Measurements from ENCODE around the gene PTPRN2. TPM values are rescaled to one million over a fixed set of nuclear protein-coding genes. Genes with fewer than 3 reads are reported as not detected.

PTPRN2 gene
- polyA plus RNA-seq, 1 experiment = 0.02 TPM

DNA sequence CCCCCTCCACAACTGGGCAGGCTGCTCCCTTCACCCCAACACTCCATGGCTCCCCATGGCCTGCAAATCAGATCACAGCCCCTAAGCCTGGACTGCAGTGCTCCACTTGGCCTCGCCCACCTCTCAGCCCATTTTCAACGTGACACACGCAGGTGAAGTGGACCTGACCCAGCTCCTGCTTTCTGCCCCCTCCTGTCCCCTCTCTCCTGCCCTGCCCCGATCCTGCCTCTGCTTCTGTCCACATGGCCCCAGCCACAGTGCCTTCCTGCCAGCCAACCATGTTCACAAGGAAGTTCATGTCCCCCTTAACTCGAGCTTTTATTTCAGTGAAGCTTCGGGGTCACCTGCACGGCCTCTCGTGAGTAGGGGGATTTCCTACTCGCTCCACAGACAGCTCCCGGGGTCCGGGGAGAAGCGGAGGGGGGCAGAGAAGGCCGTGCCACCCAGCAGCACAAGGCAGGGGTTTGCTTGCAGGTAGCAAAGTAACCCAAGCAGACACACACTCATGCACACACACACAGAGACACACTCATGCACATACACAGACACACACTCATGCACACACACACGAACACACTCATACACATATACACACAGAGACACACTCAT, 713.3 kb downstream of the PTPRN2 start:
- Histone ChIP-seq H3K9me3 (ENCODE audit: control insufficient read depth, insufficient read depth, low read length) (peaks cover 91% of the 10 kb centered on the region), H3K27me3 (ENCODE audit: control insufficient read depth, insufficient read depth, low read length) (no peaks in the 10 kb centered on the region), H3K4me3 (ENCODE audit: low read depth, low read length) (no peak overlapping the region), H3K27ac (ENCODE audit: low read depth, low read length) (no peak overlapping the region)
- TF ChIP-seq, protein P1, sequence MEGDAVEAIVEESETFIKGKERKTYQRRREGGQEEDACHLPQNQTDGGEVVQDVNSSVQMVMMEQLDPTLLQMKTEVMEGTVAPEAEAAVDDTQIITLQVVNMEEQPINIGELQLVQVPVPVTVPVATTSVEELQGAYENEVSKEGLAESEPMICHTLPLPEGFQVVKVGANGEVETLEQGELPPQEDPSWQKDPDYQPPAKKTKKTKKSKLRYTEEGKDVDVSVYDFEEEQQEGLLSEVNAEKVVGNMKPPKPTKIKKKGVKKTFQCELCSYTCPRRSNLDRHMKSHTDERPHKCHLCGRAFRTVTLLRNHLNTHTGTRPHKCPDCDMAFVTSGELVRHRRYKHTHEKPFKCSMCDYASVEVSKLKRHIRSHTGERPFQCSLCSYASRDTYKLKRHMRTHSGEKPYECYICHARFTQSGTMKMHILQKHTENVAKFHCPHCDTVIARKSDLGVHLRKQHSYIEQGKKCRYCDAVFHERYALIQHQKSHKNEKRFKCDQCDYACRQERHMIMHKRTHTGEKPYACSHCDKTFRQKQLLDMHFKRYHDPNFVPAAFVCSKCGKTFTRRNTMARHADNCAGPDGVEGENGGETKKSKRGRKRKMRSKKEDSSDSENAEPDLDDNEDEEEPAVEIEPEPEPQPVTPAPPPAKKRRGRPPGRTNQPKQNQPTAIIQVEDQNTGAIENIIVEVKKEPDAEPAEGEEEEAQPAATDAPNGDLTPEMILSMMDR (IDR thresholded peaks at IDR 0.05; ENCODE audit: low read depth, low read length) = no peak
- DNase-seq (ENCODE audit: low read depth, low spot score) = no peak
- ChIA-PET POLR2A (no interaction called here), CTCF (no interaction called here)

DNA sequence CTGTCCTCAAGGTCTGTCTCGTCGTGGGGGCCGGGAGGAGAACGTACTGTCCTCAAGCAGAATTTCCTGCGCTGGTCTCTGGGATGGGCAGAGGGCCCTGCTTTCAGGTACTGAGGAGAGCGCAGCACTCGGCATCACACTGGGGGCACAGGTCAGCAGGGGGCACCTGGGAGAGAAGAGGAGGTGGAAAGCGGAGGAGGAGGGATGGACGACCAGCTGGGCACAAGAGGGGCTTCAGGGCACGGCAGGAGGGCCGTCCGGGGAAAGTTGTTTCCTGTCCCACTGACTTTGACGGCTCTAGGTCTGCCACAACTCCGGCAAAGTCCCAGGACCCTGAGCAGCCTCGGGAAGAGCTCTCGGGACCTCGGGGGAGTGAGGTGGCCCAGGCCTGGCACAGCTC, 714.0 kb downstream of the PTPRN2 start:
- no peak for DNase-seq (ENCODE audit: low read depth, low spot score)
- Histone ChIP-seq H3K27ac (ENCODE audit: low read depth, low read length) (no peak overlapping the region), H3K27me3 (ENCODE audit: control insufficient read depth, insufficient read depth, low read length) (no peaks in the 10 kb centered on the region), H3K9me3 (ENCODE audit: control insufficient read depth, insufficient read depth, low read length) (peaks cover 88% of the 10 kb centered on the region), H3K4me3 (ENCODE audit: low read depth, low read length) (no peak overlapping the region)
- ChIA-PET CTCF (no interaction called here), POLR2A (no interaction called here)
- TF ChIP-seq, protein P1 (IDR thresholded peaks at IDR 0.05; ENCODE audit: low read depth, low read length) = no peak

DNA sequence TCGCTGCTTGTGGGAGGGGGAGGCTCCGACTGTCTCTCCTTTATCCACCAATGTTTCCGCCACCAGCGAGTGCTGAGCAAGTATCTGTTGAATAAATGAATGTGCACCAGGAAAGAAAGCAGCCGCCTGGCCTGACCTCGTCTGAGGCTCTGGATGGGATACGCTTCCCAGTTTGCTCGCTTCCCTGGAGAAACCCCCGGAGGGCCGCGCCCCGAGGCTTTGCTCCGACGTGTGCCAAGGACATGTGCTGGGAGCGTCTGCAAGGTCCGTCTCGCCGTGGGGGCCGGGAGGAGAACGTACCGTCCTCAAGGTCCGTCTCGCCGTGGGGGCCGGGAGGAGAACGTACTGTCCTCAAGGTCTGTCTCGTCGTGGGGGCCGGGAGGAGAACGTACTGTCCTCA, 714.4 kb downstream of the PTPRN2 start:
- no peak overlapping the region for H3K27ac ChIP-seq (ENCODE audit: low read depth, low read length)
- peaks cover 89% of the 10 kb centered on the region for H3K9me3 ChIP-seq (ENCODE audit: control insufficient read depth, insufficient read depth, low read length)
- ChIA-PET CTCF (no interaction called here), POLR2A (no interaction called here)
- no peak for DNase-seq (ENCODE audit: low read depth, low spot score)
- H3K4me3 ChIP-seq (ENCODE audit: low read depth, low read length) = no peak overlapping the region
- no peaks in the 10 kb centered on the region for H3K27me3 ChIP-seq (ENCODE audit: control insufficient read depth, insufficient read depth, low read length)
- TF ChIP-seq, protein P1 (IDR thresholded peaks at IDR 0.05; ENCODE audit: low read depth, low read length) = no peak

DNA sequence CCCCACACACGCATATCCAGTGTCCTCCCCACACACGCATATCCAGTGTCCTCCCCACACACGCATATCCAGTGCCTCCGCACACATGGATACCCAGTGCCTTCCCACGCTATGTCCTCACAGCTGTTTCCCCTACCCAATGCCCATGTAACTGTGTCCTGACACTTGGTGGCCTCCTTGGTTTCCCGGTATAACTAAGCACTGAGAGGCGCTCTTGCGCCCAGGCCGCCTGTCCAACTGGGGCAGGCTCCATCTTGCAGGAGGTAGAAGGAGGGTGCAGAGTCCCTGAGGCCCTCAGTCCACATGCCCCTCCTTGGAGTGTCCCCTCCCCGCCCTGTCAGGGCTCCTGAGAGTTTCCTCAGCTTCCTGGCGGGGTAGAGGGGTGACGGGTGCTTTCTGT, 715.2 kb downstream of the PTPRN2 start:
- Histone ChIP-seq H3K27me3 (ENCODE audit: control insufficient read depth, insufficient read depth, low read length) (no peaks in the 10 kb centered on the region), H3K27ac (ENCODE audit: low read depth, low read length) (no peak overlapping the region), H3K9me3 (ENCODE audit: control insufficient read depth, insufficient read depth, low read length) (peaks cover 89% of the 10 kb centered on the region), H3K4me3 (ENCODE audit: low read depth, low read length) (no peak overlapping the region)
- no peak for DNase-seq (ENCODE audit: low read depth, low spot score)
- POLR2A ChIA-PET = no interaction called here
- TF ChIP-seq, protein P1 (IDR thresholded peaks at IDR 0.05; ENCODE audit: low read depth, low read length) = no peak
- CTCF ChIA-PET = no interaction called here

DNA sequence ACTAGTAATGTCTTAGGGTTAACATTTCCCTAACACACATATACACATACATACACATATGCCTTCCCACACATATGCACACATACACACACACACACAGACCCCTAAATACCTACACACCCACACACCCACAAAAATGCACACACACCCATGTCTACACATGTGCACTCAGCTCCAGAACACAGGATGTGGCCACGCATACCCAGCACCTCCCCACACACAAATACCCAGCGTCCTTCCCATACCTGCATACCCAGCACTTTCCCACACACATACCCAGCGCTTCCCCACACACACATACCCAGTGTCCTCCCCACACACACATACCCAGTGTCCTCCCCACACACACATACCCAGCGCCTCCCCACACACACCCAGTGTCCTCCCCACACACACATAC, 715.9 kb downstream of the PTPRN2 start:
- Histone ChIP-seq H3K4me3 (ENCODE audit: low read depth, low read length) (no peak overlapping the region), H3K27me3 (ENCODE audit: control insufficient read depth, insufficient read depth, low read length) (no peaks in the 10 kb centered on the region), H3K27ac (ENCODE audit: low read depth, low read length) (no peak overlapping the region), H3K9me3 (ENCODE audit: control insufficient read depth, insufficient read depth, low read length) (peaks cover 87% of the 10 kb centered on the region)
- no peak for DNase-seq (ENCODE audit: low read depth, low spot score)
- POLR2A ChIA-PET = no interaction called here
- CTCF ChIA-PET = no interaction called here
- TF ChIP-seq, protein P1 (IDR thresholded peaks at IDR 0.05; ENCODE audit: low read depth, low read length) = no peak
